WERI-Rb-1 (cell line): ENCODE results near the gene SEPTIN3.

Experiments used
- DNase-seq: peaks from one replicate; pipeline ENCODE4 v3.0.0-alpha.2; 2020
- H3K27ac ChIP-seq: fragments of 250-450 bp; sonication (Bioruptor Pico); 2 replicates; pipeline ENCODE4 v1.5.1; 2020; ENCODE audit warnings: mild to moderate bottlenecking, moderate library complexity
- H3K27me3 ChIP-seq: fragments of 250-450 bp; sonication (Bioruptor Pico); 2 replicates; pipeline ENCODE4 v1.5.1; 2021; ENCODE audit warnings: mild to moderate bottlenecking, low read depth, moderate library complexity; ENCODE audit not compliant: insufficient read depth, severe bottlenecking
- H3K36me3 ChIP-seq: fragments of 250-450 bp; sonication (Bioruptor Pico); 2 replicates; pipeline ENCODE4 v1.5.1; 2020; ENCODE audit warnings: mild to moderate bottlenecking, moderate library complexity
- H3K4me3 ChIP-seq: 2 replicates; pipeline ENCODE4 v1.5.1; 2011; ENCODE audit warnings: low read depth, mild to moderate bottlenecking, control low read depth, low read length
- H3K9me3 ChIP-seq: fragments of 250-450 bp; sonication (Bioruptor Pico); 2 replicates; pipeline ENCODE4 v1.5.1; 2021; ENCODE audit warnings: mild to moderate bottlenecking, moderate library complexity; ENCODE audit not compliant: severe bottlenecking
- CTCF ChIP-seq: IDR thresholded peaks from 2 replicates; pipeline ENCODE4 v1.5.1; 2011; ENCODE audit warnings: low read depth, mild to moderate bottlenecking, control low read depth, inconsistent platforms, low read length

Gene SEPTIN3

GRCh38 chr22:41968601-41969000, 642 bp upstream of the SEPTIN3 start:
- no peaks in the 10 kb centered on the region for H3K27me3 ChIP-seq
- TF ChIP-seq CTCF, result no peak
- H3K9me3 ChIP-seq, result no peaks in the 10 kb centered on the region
- H3K4me3 ChIP-seq, result no peak overlapping the region
- H3K27ac ChIP-seq, result no peak overlapping the region
- no peak for DNase-seq
- no peaks in the 10 kb centered on the region for H3K36me3 ChIP-seq

- Histone ChIP-seq H3K4me3 (no peak overlapping the region), H3K9me3 (no peaks in the 10 kb centered on the region), H3K27me3 (no peaks in the 10 kb centered on the region), H3K27ac (no peak overlapping the region), H3K36me3 (no peaks in the 10 kb centered on the region)
- DNase-seq, result no peak
- no peak for TF ChIP-seq CTCF
These were observed 1.4 kb downstream of the SEPTIN3 start for GRCh38 chr22:41970601-41971000.

DNA sequence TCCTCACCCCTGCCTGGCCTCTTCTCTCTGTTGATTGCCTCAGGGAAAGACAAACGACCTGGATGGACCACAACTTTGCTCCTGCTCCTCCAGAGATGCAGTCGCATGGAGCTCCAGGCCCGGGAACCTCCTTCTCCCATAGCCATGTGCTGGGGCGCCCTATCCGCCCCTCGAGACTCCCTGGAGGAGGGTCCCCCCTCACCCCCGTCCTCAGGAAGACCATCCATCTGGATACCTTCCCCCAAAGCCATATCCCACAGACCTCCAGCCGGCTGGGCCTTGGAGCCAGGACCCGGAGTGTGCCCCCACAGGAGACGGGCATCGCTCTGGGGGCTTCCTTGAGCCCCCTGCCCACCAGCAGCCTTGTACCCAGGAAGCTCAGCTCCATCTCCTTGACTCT, 2.2 kb downstream of the SEPTIN3 start:
- no peak for TF ChIP-seq CTCF
- Histone ChIP-seq H3K27ac (no peak overlapping the region), H3K9me3 (no peaks in the 10 kb centered on the region), H3K4me3 (no peak overlapping the region), H3K36me3 (no peaks in the 10 kb centered on the region), H3K27me3 (no peaks in the 10 kb centered on the region)
- DNase-seq, result no peak

DNA sequence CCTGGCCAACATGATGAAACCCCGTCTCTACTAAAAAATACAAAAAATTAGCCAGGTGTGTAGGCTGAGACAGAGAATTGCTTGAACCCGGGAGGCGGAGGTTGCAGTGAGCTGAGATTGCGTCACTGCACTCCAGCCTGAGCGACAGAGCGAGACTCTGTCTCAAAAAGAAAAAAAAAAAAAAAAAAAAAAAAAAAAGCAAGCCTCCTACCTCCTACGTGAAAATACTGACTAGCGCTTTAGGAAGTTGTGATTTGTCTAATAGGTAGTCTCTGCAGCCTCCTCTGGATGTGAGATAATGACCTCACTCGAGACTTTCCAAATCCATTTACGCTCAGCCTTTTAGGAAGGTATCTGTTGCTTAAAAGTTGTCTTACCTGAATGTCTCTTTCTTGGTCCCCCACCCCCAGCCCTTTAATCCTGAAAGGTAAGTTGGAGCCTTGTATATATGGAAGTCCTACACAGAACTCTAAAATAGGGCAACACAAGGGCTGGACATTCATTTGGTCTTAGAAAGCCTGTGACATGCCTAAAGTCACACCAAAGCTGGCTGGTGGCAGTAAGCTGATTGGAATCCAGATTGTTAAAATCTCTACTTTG, 5.5 kb downstream of the SEPTIN3 start:
- no peaks in the 10 kb centered on the region for H3K36me3 ChIP-seq
- H3K27ac ChIP-seq, result no peak overlapping the region
- no peaks in the 10 kb centered on the region for H3K9me3 ChIP-seq
- H3K27me3 ChIP-seq, result no peaks in the 10 kb centered on the region
- no peak for DNase-seq
- no peak for TF ChIP-seq CTCF
- H3K4me3 ChIP-seq, result no peak overlapping the region

DNA sequence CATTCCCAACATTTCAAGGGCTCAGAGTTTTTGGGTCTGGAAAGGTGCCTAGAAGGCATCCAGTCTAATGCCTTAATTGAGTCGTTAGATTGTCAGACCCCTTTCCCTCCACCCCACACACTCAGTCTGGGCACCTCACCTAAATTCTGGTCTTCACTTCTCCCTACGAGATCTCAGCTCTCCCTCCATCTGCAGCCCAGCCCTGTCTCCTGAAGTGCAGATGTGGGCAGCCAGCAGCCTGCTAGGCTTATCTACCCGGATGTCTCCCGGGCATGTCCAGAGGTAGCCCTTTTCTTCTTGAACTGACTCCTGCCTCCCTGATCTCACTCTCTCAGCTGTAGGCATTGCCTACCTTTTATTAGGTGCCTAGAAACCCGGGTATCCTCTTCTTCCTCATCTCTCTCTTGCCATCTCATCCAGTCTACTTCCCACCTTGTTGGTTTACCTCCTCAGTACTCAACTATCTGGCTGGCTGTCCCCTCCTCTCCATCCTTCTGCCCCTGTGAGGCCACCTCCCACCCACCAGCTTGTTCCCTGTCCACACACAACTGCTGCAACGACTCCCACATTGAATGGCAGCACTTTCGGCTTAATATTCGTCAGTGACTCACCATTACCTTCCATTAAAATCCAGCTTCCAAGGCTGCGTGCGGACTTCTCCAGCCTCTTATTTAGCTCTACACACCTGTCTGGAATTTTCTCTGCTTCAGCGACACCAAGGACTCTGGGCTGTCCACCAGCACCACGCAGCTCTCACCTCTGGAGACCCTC, 6.2 kb downstream of the SEPTIN3 start:
- no peak for DNase-seq
- H3K36me3 ChIP-seq, result no peaks in the 10 kb centered on the region
- no peaks in the 10 kb centered on the region for H3K9me3 ChIP-seq
- no peak overlapping the region for H3K27ac ChIP-seq
- H3K27me3 ChIP-seq, result no peaks in the 10 kb centered on the region
- no peak for TF ChIP-seq CTCF
- no peak overlapping the region for H3K4me3 ChIP-seq
